ENCODE results near the gene OR6F1.
"Not testable (repeated sequence)": the region's sequence is repeated elsewhere in the genome, so short reads cannot be mapped to it uniquely, and the experiment has no call there.

Gene OR6F1

GRCh38 chr1:247748041-247748440 lies 31.6 kb upstream of the OR6F1 start, which contains the start of gene OR14A2:
TSS of gene OR14A2 (minus strand) at chr1:247748141.
- Histone ChIP-seq H3K4me1 (ENCODE audit: control insufficient read depth in 1 of 2, insufficient read depth in 2 of 2, low read length in 2 of 2) (peaks cover 2 to 6% of the 10 kb centered on the region in 2 experiments), H4K12ac (ENCODE audit: low read depth, low read length) (no peak within 1 kb of the TSS), H3K4me2 (ENCODE audit: low read length) (no peak within 1 kb of the TSS), H3K14ac (ENCODE audit: low read length) (no peak within 1 kb of the TSS), H3K9ac (ENCODE audit: low read length) (no peak within 1 kb of the TSS), H3K27ac (ENCODE audit: low read depth, low read length) (no peak within 1 kb of the TSS), H3K79me1 (ENCODE audit: low read length) (peaks cover 1% of the 10 kb centered on the region), H4K91ac (ENCODE audit: low read depth, low read length) (peak within 1 kb of the TSS; percentile 55), H3K27me3 (ENCODE audit: insufficient read depth, low read length) (no peaks in the 10 kb centered on the region), H3K4me3 (ENCODE audit: low read depth, low read length) (no peak within 1 kb of the TSS), H2BK120ac (ENCODE audit: insufficient read depth, low read length, poor library complexity) (no peak within 1 kb of the TSS), H3K23ac (ENCODE audit: low read length) (no peak within 1 kb of the TSS), H2AFZ (ENCODE audit: insufficient read depth, low read length, poor library complexity) (no peak within 1 kb of the TSS), H3K36me3 (ENCODE audit: control insufficient read depth in 1 of 2, insufficient read depth in 2 of 2, low read length in 2 of 2) (no peaks in the 10 kb centered on the region), H3K4ac (ENCODE audit: low read depth, low read length) (no peak within 1 kb of the TSS), H3K18ac (ENCODE audit: low read length) (no peak within 1 kb of the TSS), H2BK5ac (ENCODE audit: low read depth, low read length, poor library complexity) (peak within 1 kb of the TSS; percentile 49), H4K8ac (ENCODE audit: low read depth, low read length) (peak within 1 kb of the TSS; percentile 54), H2BK12ac (ENCODE audit: low read length) (no peak within 1 kb of the TSS), H3K79me2 (ENCODE audit: control insufficient read depth, insufficient read depth, low read length, poor library complexity) (no peaks in the 10 kb centered on the region), H3K9me3 (ENCODE audit: insufficient read depth, low read depth, low read length) (peaks cover 9% of the 10 kb centered on the region), H2AK5ac (ENCODE audit: low read length) (no peak within 1 kb of the TSS)
- no CpG with 5 or more reads among the region's 2 CpGs for WGBS (ENCODE audit: extremely low coverage, insufficient coverage, insufficient read length)
- no peak for DNase-seq

GRCh38 chr1:247747616-247748015 lies 31.2 kb upstream of the OR6F1 start:
- no peak overlapping the region for H3K4me2 ChIP-seq (ENCODE audit: low read length)
- H3K23ac ChIP-seq (ENCODE audit: low read length): no peak overlapping the region
- H3K4ac ChIP-seq (ENCODE audit: low read depth, low read length): no peak overlapping the region
- H3K9me3 ChIP-seq (ENCODE audit: insufficient read depth, low read depth, low read length): peaks cover 9% of the 10 kb centered on the region
- no peak overlapping the region for H3K4me3 ChIP-seq (ENCODE audit: low read depth, low read length)
- no peak overlapping the region for H2BK5ac ChIP-seq (ENCODE audit: low read depth, low read length, poor library complexity)
- no peak overlapping the region for H2AK5ac ChIP-seq (ENCODE audit: low read length)
- H2BK12ac ChIP-seq (ENCODE audit: low read length): no peak overlapping the region
- H3K4me1 ChIP-seq (ENCODE audit: control insufficient read depth in 1 of 2, insufficient read depth in 2 of 2, low read length in 2 of 2): peaks cover 2 to 6% of the 10 kb centered on the region in 2 experiments
- H2AFZ ChIP-seq (ENCODE audit: insufficient read depth, low read length, poor library complexity): no peak overlapping the region
- H3K36me3 ChIP-seq (ENCODE audit: control insufficient read depth in 1 of 2, insufficient read depth in 2 of 2, low read length in 2 of 2): no peaks in the 10 kb centered on the region
- no peak overlapping the region for H3K14ac ChIP-seq (ENCODE audit: low read length)
- H4K8ac ChIP-seq (ENCODE audit: low read depth, low read length): no peak overlapping the region
- H2BK120ac ChIP-seq (ENCODE audit: insufficient read depth, low read length, poor library complexity): no peak overlapping the region
- H3K9ac ChIP-seq (ENCODE audit: low read length): no peak overlapping the region
- no peak overlapping the region for H4K91ac ChIP-seq (ENCODE audit: low read depth, low read length)
- no peaks in the 10 kb centered on the region for H3K79me2 ChIP-seq (ENCODE audit: control insufficient read depth, insufficient read depth, low read length, poor library complexity)
- peak; percentile 55 to 92 for DNase-seq
- no peak overlapping the region for H3K27ac ChIP-seq (ENCODE audit: low read depth, low read length)
- no peaks in the 10 kb centered on the region for H3K27me3 ChIP-seq (ENCODE audit: insufficient read depth, low read length)
- H3K18ac ChIP-seq (ENCODE audit: low read length): no peak overlapping the region
- H3K79me1 ChIP-seq (ENCODE audit: low read length): peaks cover 2% of the 10 kb centered on the region
- no peak overlapping the region for H4K12ac ChIP-seq (ENCODE audit: low read depth, low read length)
- WGBS (ENCODE audit: extremely low coverage, insufficient coverage, insufficient read length): no CpG with 5 or more reads among the region's 7 CpGs

GRCh38 chr1:247746391-247746935 lies 30.0 kb upstream of the OR6F1 start:
- peak; percentile 48 to 76 for DNase-seq

GRCh38 chr1:247742215-247742760 lies 25.8 kb upstream of the OR6F1 start:
- H3K27ac ChIP-seq (ENCODE audit: low read depth, low read length); H3K23ac ChIP-seq (ENCODE audit: low read length); H2BK5ac ChIP-seq (ENCODE audit: low read depth, low read length, poor library complexity); H3K79me1 ChIP-seq (ENCODE audit: low read length); H3K79me2 ChIP-seq (ENCODE audit: control insufficient read depth, insufficient read depth, low read length, poor library complexity); H2AK5ac ChIP-seq (ENCODE audit: low read length); H3K27me3 ChIP-seq (ENCODE audit: insufficient read depth, low read length); H4K8ac ChIP-seq (ENCODE audit: low read depth, low read length); H2AFZ ChIP-seq (ENCODE audit: insufficient read depth, low read length, poor library complexity); H3K14ac ChIP-seq (ENCODE audit: low read length); H4K91ac ChIP-seq (ENCODE audit: low read depth, low read length); H3K4me3 ChIP-seq (ENCODE audit: low read depth, low read length); H2BK12ac ChIP-seq (ENCODE audit: low read length); H3K4ac ChIP-seq (ENCODE audit: low read depth, low read length); H3K9ac ChIP-seq (ENCODE audit: low read length); H4K12ac ChIP-seq (ENCODE audit: low read depth, low read length); H3K9me3 ChIP-seq (ENCODE audit: insufficient read depth, low read depth, low read length); H3K18ac ChIP-seq (ENCODE audit: low read length); H3K36me3 ChIP-seq (ENCODE audit: control insufficient read depth in 1 of 2, insufficient read depth in 2 of 2, low read length in 2 of 2); H3K4me1 ChIP-seq (ENCODE audit: control insufficient read depth in 1 of 2, insufficient read depth in 2 of 2, low read length in 2 of 2); H3K4me2 ChIP-seq (ENCODE audit: low read length); H2BK120ac ChIP-seq (ENCODE audit: insufficient read depth, low read length, poor library complexity): not testable (repeated sequence)
- DNase-seq: peak; percentile 64 to 87
- no CpG with 5 or more reads among the region's 3 CpGs for WGBS (ENCODE audit: extremely low coverage, insufficient coverage, insufficient read length)

More at GRCh38 chr1:247746391-247746935, 30.0 kb upstream of the OR6F1 start:
- Histone ChIP-seq H3K27me3 (ENCODE audit: insufficient read depth, low read length) (no peaks in the 10 kb centered on the region), H2AFZ (ENCODE audit: insufficient read depth, low read length, poor library complexity) (no peak overlapping the region), H3K4ac (ENCODE audit: low read depth, low read length) (no peak overlapping the region), H2BK120ac (ENCODE audit: insufficient read depth, low read length, poor library complexity) (no peak overlapping the region), H3K4me3 (ENCODE audit: low read depth, low read length) (no peak overlapping the region), H3K36me3 (ENCODE audit: control insufficient read depth in 1 of 2, insufficient read depth in 2 of 2, low read length in 2 of 2) (no peaks in the 10 kb centered on the region), H2AK5ac (ENCODE audit: low read length) (no peak overlapping the region), H3K79me1 (ENCODE audit: low read length) (peaks cover 2% of the 10 kb centered on the region), H3K9me3 (ENCODE audit: insufficient read depth, low read depth, low read length) (peaks cover 9% of the 10 kb centered on the region), H4K91ac (ENCODE audit: low read depth, low read length) (no peak overlapping the region), H3K23ac (ENCODE audit: low read length) (no peak overlapping the region), H3K18ac (ENCODE audit: low read length) (no peak overlapping the region), H4K12ac (ENCODE audit: low read depth, low read length) (no peak overlapping the region), H4K8ac (ENCODE audit: low read depth, low read length) (no peak overlapping the region), H3K4me2 (ENCODE audit: low read length) (no peak overlapping the region), H3K9ac (ENCODE audit: low read length) (no peak overlapping the region), H3K4me1 (ENCODE audit: control insufficient read depth in 1 of 2, insufficient read depth in 2 of 2, low read length in 2 of 2) (peaks cover 2 to 6% of the 10 kb centered on the region in 2 experiments), H2BK5ac (ENCODE audit: low read depth, low read length, poor library complexity) (no peak overlapping the region), H3K27ac (ENCODE audit: low read depth, low read length) (no peak overlapping the region), H3K14ac (ENCODE audit: low read length) (no peak overlapping the region), H2BK12ac (ENCODE audit: low read length) (no peak overlapping the region), H3K79me2 (ENCODE audit: control insufficient read depth, insufficient read depth, low read length, poor library complexity) (no peaks in the 10 kb centered on the region)
- WGBS (ENCODE audit: extremely low coverage, insufficient coverage, insufficient read length): no CpG with 5 or more reads among the region's 3 CpGs

Measured in trophoblast cell (in vitro differentiated cells and primary cell).